Effector memory CD8-positive, alpha-beta T cell (primary cell): Measurements from ENCODE around the gene ADAT3.

Experiments used
- ATAC-seq: fragments of 150-1000 bp; cut with Tn5 transposase; replicated peaks from 2 replicates; pipeline ENCODE4 v1.10.0; 2021; ENCODE audit warnings: mild to moderate bottlenecking, moderate library complexity
- DNase-seq, 3 experiments: peaks; one replicate each; pipeline ENCODE4 v3.0.0; 2021
- H3K27ac Mint-ChIP-seq, 2 donors: one replicate each; pipeline ENCODE4 v1.8.0; 2022; ENCODE audit warnings: mild to moderate bottlenecking in 2 of 2, mixed read lengths in 2 of 2, moderate library complexity in 2 of 2
- H3K27me3 Mint-ChIP-seq, 2 donors: one replicate each; pipeline ENCODE4 v1.8.0; 2022; ENCODE audit warnings: mixed read lengths in 2 of 2
- H3K36me3 Mint-ChIP-seq: one replicate; pipeline ENCODE4 v1.8.0; 2022; ENCODE audit warnings: mild to moderate bottlenecking, moderate library complexity, mixed read lengths; ENCODE audit not compliant: insufficient read depth
- H3K4me1 Mint-ChIP-seq, 2 donors: one replicate each; pipeline ENCODE4 v1.8.0; 2022; ENCODE audit warnings: low read depth in 2 of 2, mixed read lengths in 2 of 2
- H3K4me3 Mint-ChIP-seq, 2 donors: one replicate each; pipeline ENCODE4 v1.8.0; 2022; ENCODE audit warnings: mild to moderate bottlenecking in 2 of 2, mixed read lengths in 2 of 2, moderate library complexity in 2 of 2
- H3K9me3 Mint-ChIP-seq, 2 donors: one replicate each; pipeline ENCODE4 v1.8.0; 2022; ENCODE audit warnings: mixed read lengths in 2 of 2

ADAT3 gene

GRCh38 chr19:1947651-1948209, 42.5 kb downstream of the ADAT3 start:
- no peak for ATAC-seq
- Mint-ChIP-seq H3K9me3 (no peaks in the 10 kb centered on the region), H3K27ac (no peak overlapping the region), H3K4me3 (no peak overlapping the region), H3K4me1 (peaks cover 23 to 36% of the 10 kb centered on the region in 2 donors), H3K27me3 (no peaks in the 10 kb centered on the region), H3K36me3 (peaks cover 59% of the 10 kb centered on the region)
- DNase-seq = no peak

- Mint-ChIP-seq H3K9me3 (no peaks in the 10 kb centered on the region), H3K36me3 (peaks cover 63% of the 10 kb centered on the region), H3K27ac (peak overlapping the region in 1 of 2 donors; percentile 55), H3K4me3 (no peak overlapping the region), H3K4me1 (peaks cover 21 to 23% of the 10 kb centered on the region in 2 donors), H3K27me3 (no peaks in the 10 kb centered on the region)
- ATAC-seq (no peak), DNase-seq (no peak)
Observed at GRCh38 chr19:1949304-1950101, 44.3 kb downstream of the ADAT3 start.

- ATAC-seq = no peak
- DNase-seq = no peak
- Mint-ChIP-seq H3K36me3 (peaks cover 71% of the 10 kb centered on the region), H3K27ac (peak overlapping the region; percentile 74 to 78), H3K4me3 (no peak overlapping the region), H3K27me3 (no peaks in the 10 kb centered on the region), H3K9me3 (no peaks in the 10 kb centered on the region), H3K4me1 (peaks cover 23% of the 10 kb centered on the region in 2 donors)
Observed at GRCh38 chr19:1950640-1951039, 45.4 kb downstream of the ADAT3 start.

GRCh38 chr19:1952635-1953034, 47.4 kb downstream of the ADAT3 start:
- Mint-ChIP-seq H3K36me3 (peaks cover 76% of the 10 kb centered on the region), H3K4me1 (peaks cover 28 to 31% of the 10 kb centered on the region in 2 donors), H3K27me3 (no peaks in the 10 kb centered on the region), H3K4me3 (no peak overlapping the region), H3K27ac (peak overlapping the region in 1 of 2 donors; percentile 70), H3K9me3 (no peaks in the 10 kb centered on the region)
- DNase-seq (no peak), ATAC-seq (no peak)

- H3K9me3 Mint-ChIP-seq = no peaks in the 10 kb centered on the region
- H3K27ac Mint-ChIP-seq = peak overlapping the region in 1 of 2 donors; percentile 70
- peaks cover 28 to 31% of the 10 kb centered on the region in 2 donors for H3K4me1 Mint-ChIP-seq
- H3K36me3 Mint-ChIP-seq = peaks cover 78% of the 10 kb centered on the region
- H3K4me3 Mint-ChIP-seq = no peak overlapping the region
- DNase-seq (no peak), ATAC-seq (no peak)
- H3K27me3 Mint-ChIP-seq = no peaks in the 10 kb centered on the region
Observed at GRCh38 chr19:1953037-1953436, 47.8 kb downstream of the ADAT3 start.

- H3K4me3 Mint-ChIP-seq = no peak overlapping the region
- H3K9me3 Mint-ChIP-seq = no peaks in the 10 kb centered on the region
- peak overlapping the region in 1 of 2 donors; percentile 38 for H3K27ac Mint-ChIP-seq
- H3K4me1 Mint-ChIP-seq = peaks cover 27 to 29% of the 10 kb centered on the region in 2 donors
- no peak for DNase-seq
- ATAC-seq = no peak
- H3K36me3 Mint-ChIP-seq = peaks cover 74% of the 10 kb centered on the region
- H3K27me3 Mint-ChIP-seq = no peaks in the 10 kb centered on the region
Observed at GRCh38 chr19:1953441-1954094, 48.4 kb downstream of the ADAT3 start.

GRCh38 chr19:1954532-1954933, 49.3 kb downstream of the ADAT3 start:
- H3K27me3 Mint-ChIP-seq = no peaks in the 10 kb centered on the region
- ATAC-seq (no peak), DNase-seq (no peak)
- peaks cover 68% of the 10 kb centered on the region for H3K36me3 Mint-ChIP-seq
- H3K4me1 Mint-ChIP-seq = peaks cover 21 to 25% of the 10 kb centered on the region in 2 donors
- H3K4me3 Mint-ChIP-seq = no peak overlapping the region
- no peaks in the 10 kb centered on the region for H3K9me3 Mint-ChIP-seq
- H3K27ac Mint-ChIP-seq = peak overlapping the region in 1 of 2 donors; percentile 38

GRCh38 chr19:1955171-1956121, 50.2 kb downstream of the ADAT3 start:
- Mint-ChIP-seq H3K9me3 (no peaks in the 10 kb centered on the region), H3K4me3 (no peak overlapping the region), H3K4me1 (peaks cover 25 to 26% of the 10 kb centered on the region in 2 donors), H3K36me3 (peaks cover 68% of the 10 kb centered on the region), H3K27ac (no peak overlapping the region), H3K27me3 (no peaks in the 10 kb centered on the region)
- DNase-seq (no peak), ATAC-seq (no peak)

GRCh38 chr19:1956122-1956494, 50.9 kb downstream of the ADAT3 start:
- no peak overlapping the region for H3K27ac Mint-ChIP-seq
- DNase-seq (no peak), ATAC-seq (no peak)
- H3K36me3 Mint-ChIP-seq = peaks cover 68% of the 10 kb centered on the region
- H3K9me3 Mint-ChIP-seq = no peaks in the 10 kb centered on the region
- H3K27me3 Mint-ChIP-seq = no peaks in the 10 kb centered on the region
- no peak overlapping the region for H3K4me3 Mint-ChIP-seq
- H3K4me1 Mint-ChIP-seq = peaks cover 25 to 29% of the 10 kb centered on the region in 2 donors

GRCh38 chr19:1956868-1957492, 51.8 kb downstream of the ADAT3 start:
- Mint-ChIP-seq H3K4me1 (peaks cover 25 to 34% of the 10 kb centered on the region in 2 donors), H3K4me3 (peak overlapping the region in 1 of 2 donors; percentile 38), H3K27ac (peak overlapping the region in 1 of 2 donors; percentile 85), H3K9me3 (no peaks in the 10 kb centered on the region), H3K36me3 (peaks cover 64% of the 10 kb centered on the region), H3K27me3 (no peaks in the 10 kb centered on the region)
- no peak for ATAC-seq
- no peak for DNase-seq

GRCh38 chr19:1957562-1958248, 52.5 kb downstream of the ADAT3 start:
- ATAC-seq = no peak
- H3K36me3 Mint-ChIP-seq = peaks cover 63% of the 10 kb centered on the region
- H3K9me3 Mint-ChIP-seq = no peaks in the 10 kb centered on the region
- H3K4me1 Mint-ChIP-seq = peaks cover 25 to 33% of the 10 kb centered on the region in 2 donors
- peak overlapping the region in 1 of 2 donors; percentile 85 for H3K27ac Mint-ChIP-seq
- no peak for DNase-seq
- H3K4me3 Mint-ChIP-seq = peak overlapping the region in 1 of 2 donors; percentile 21
- H3K27me3 Mint-ChIP-seq = no peaks in the 10 kb centered on the region

GRCh38 chr19:1959928-1960589, 54.9 kb downstream of the ADAT3 start:
- peaks cover 63% of the 10 kb centered on the region for H3K36me3 Mint-ChIP-seq
- DNase-seq = no peak
- H3K27me3 Mint-ChIP-seq = no peaks in the 10 kb centered on the region
- no peak for ATAC-seq
- no peaks in the 10 kb centered on the region for H3K9me3 Mint-ChIP-seq
- peak overlapping the region; percentile 67 to 82 for H3K27ac Mint-ChIP-seq
- H3K4me1 Mint-ChIP-seq = peaks cover 19 to 32% of the 10 kb centered on the region in 2 donors
- peak overlapping the region in 1 of 2 donors; percentile 12 for H3K4me3 Mint-ChIP-seq
